Amygdala (tissue), 56 donors: ENCODE data around the gene ZNF518B.
"Not testable (repeated sequence)": the region's sequence is repeated elsewhere in the genome, so short reads cannot be mapped to it uniquely, and the experiment has no call there.

Experiments
- DNase-seq, 56 donors: peaks; one replicate each; lab custom pipeline; 2025; lab: John Stamatoyannopoulos, UW

Gene ZNF518B

GRCh38 chr4:10459305-10459704, 2.1 kb upstream of the ZNF518B start:
- DNase-seq = no peak

GRCh38 chr4:10458177-10458576, 951 bp upstream of the ZNF518B start:
- no peak for DNase-seq

- DNase-seq = peak in 16 of 56 donors; percentile 4 to 46 (median 28)
These were observed 501 bp downstream of the ZNF518B start for GRCh38 chr4:10456595-10457254.

- no peak for DNase-seq
These were observed 999 bp downstream of the ZNF518B start for GRCh38 chr4:10456260-10456594.

- no peak for DNase-seq
These were observed 2.1 kb downstream of the ZNF518B start for GRCh38 chr4:10455133-10455532.

- DNase-seq = no peak
These were observed 2.5 kb downstream of the ZNF518B start for GRCh38 chr4:10454726-10455125.

GRCh38 chr4:10454121-10454520, 3.1 kb downstream of the ZNF518B start:
- DNase-seq = no peak

GRCh38 chr4:10448991-10449390, 8.2 kb downstream of the ZNF518B start:
- DNase-seq = no peak

GRCh38 chr4:10442976-10443375, 14.2 kb downstream of the ZNF518B start:
- DNase-seq = no peak

GRCh38 chr4:10441512-10441911, 15.7 kb downstream of the ZNF518B start:
- DNase-seq = no peak

GRCh38 chr4:10438924-10439323, 18.3 kb downstream of the ZNF518B start:
- DNase-seq = no peak

- DNase-seq = peak in 1 of 56 donors; percentile 15
These were observed 19.5 kb downstream of the ZNF518B start for GRCh38 chr4:10437735-10438134.

GRCh38 chr4:10427680-10428079, 29.5 kb downstream of the ZNF518B start:
- DNase-seq = not testable (repeated sequence)

GRCh38 chr4:10421344-10422055, 35.7 kb downstream of the ZNF518B start:
- DNase-seq = no peak

GRCh38 chr4:10417740-10418139, 39.5 kb downstream of the ZNF518B start:
- DNase-seq = no peak

- no peak for DNase-seq
These were observed 40.8 kb downstream of the ZNF518B start for GRCh38 chr4:10416441-10416840.

- DNase-seq = no peak
These were observed 44.0 kb downstream of the ZNF518B start for GRCh38 chr4:10413177-10413576.

GRCh38 chr4:10405672-10406071, 51.6 kb downstream of the ZNF518B start:
- no peak for DNase-seq

- peak in 7 of 56 donors; percentile 1 to 54 (median 9) for DNase-seq
These were observed 53.4 kb downstream of the ZNF518B start for GRCh38 chr4:10403633-10404445.

GRCh38 chr4:10395971-10396580, 61.1 kb downstream of the ZNF518B start:
- DNase-seq = no peak
